Activated CD4-positive, alpha-beta T cell treated with anti-CD3 and anti-CD28 coated beads, Interleukin-2, amount 50 U/mL, for 1 hour (primary cell): ENCODE data around the gene FAM163B.

Experiments
- DNase-seq: peaks from one replicate; pipeline ENCODE4 v3.0.0-alpha.2; 2020

Gene FAM163B

GRCh38 chr9:133580419-133580738 is 28.8 kb downstream of the FAM163B start:
- DNase-seq: no peak

GRCh38 chr9:133579601-133580418 is 29.4 kb downstream of the FAM163B start:
- no peak for DNase-seq

- no peak for DNase-seq
These were observed 30.4 kb downstream of the FAM163B start for GRCh38 chr9:133578524-133579441.

- DNase-seq: no peak
These were observed 31.5 kb downstream of the FAM163B start for GRCh38 chr9:133577737-133578112.

- DNase-seq: no peak
These were observed 32.1 kb downstream of the FAM163B start for GRCh38 chr9:133576875-133577736.

- no peak for DNase-seq
These were observed 32.9 kb downstream of the FAM163B start for GRCh38 chr9:133576031-133576874.

GRCh38 chr9:133575186-133576030 is 33.8 kb downstream of the FAM163B start:
- no peak for DNase-seq

- DNase-seq: no peak
These were observed 34.4 kb downstream of the FAM163B start for GRCh38 chr9:133574771-133575170.

GRCh38 chr9:133573791-133574515 is 35.2 kb downstream of the FAM163B start:
- DNase-seq: no peak

- DNase-seq: no peak
These were observed 36.3 kb downstream of the FAM163B start for GRCh38 chr9:133572821-133573361.

- no peak for DNase-seq
These were observed 37.1 kb downstream of the FAM163B start for GRCh38 chr9:133571896-133572595.

GRCh38 chr9:133571391-133571890 is 37.7 kb downstream of the FAM163B start:
- no peak for DNase-seq

- no peak for DNase-seq
These were observed 38.5 kb downstream of the FAM163B start for GRCh38 chr9:133570691-133571080.

- DNase-seq: no peak
These were observed 39.1 kb downstream of the FAM163B start for GRCh38 chr9:133569891-133570690.

GRCh38 chr9:133569121-133569785 is 39.9 kb downstream of the FAM163B start:
- DNase-seq: no peak

GRCh38 chr9:133568186-133568585 is 41.0 kb downstream of the FAM163B start:
- DNase-seq: no peak

- no peak for DNase-seq
These were observed 42.4 kb downstream of the FAM163B start for GRCh38 chr9:133566817-133567216.

- DNase-seq: no peak
These were observed 42.8 kb downstream of the FAM163B start for GRCh38 chr9:133566382-133566781.
